ENCODE results near the gene MCF2L. TPM values are rescaled to one million over a fixed set of nuclear protein-coding genes. Genes with fewer than 3 reads are reported as not detected.

The MCF2L gene
- polyA plus RNA-seq, 2 of the 4 experiments (the other 2 are of a cell fraction) = 0.36 to 0.92 TPM

GRCh38 chr13:113092776-113093579, 124.0 kb downstream of the MCF2L start:
- ChIA-PET CTCF (interaction anchor here (0.5 to 0.9 kb wide), 2 partner anchors 18 to 21 kb away, joined by 3 read pairs; no protein-coding TSS in a partner anchor), POLR2A (no interaction called here)
- WGBS (ENCODE audit: missing lambda C conversion rate) = 74% methylated on average over 9 of the region's 25 CpGs
- Histone ChIP-seq H3K4me1 (no peaks in the 10 kb centered on the region), H3K27ac (no peak overlapping the region), H3K4me3 (no peak overlapping the region), H3K4me2 (no peak overlapping the region), H3K9me3 (no peaks in the 10 kb centered on the region)
- TF ChIP-seq, protein P1, sequence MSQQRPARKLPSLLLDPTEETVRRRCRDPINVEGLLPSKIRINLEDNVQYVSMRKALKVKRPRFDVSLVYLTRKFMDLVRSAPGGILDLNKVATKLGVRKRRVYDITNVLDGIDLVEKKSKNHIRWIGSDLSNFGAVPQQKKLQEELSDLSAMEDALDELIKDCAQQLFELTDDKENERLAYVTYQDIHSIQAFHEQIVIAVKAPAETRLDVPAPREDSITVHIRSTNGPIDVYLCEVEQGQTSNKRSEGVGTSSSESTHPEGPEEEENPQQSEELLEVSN (IDR thresholded peaks at IDR 0.05; ENCODE audit: borderline replicate concordance, low read depth) = no peak
- no peak for TF ChIP-seq KDM5A (IDR thresholded peaks at IDR 0.05)
- TF ChIP-seq CEBPB (IDR thresholded peaks at IDR 0.05) = no peak
- no peak for TF ChIP-seq PHF8 (IDR thresholded peaks at IDR 0.05; ENCODE audit: borderline replicate concordance, low read depth)
- TF ChIP-seq NR3C1 (IDR thresholded peaks at IDR 0.05) = no peak
- no peak for TF ChIP-seq MYC (IDR thresholded peaks at IDR 0.05; ENCODE audit: borderline replicate concordance, low read length)
- no peak for TF ChIP-seq CHD4 (IDR thresholded peaks at IDR 0.05; ENCODE audit: borderline replicate concordance)
- no peak for TF ChIP-seq PBX3 (IDR thresholded peaks at IDR 0.05)
- no peak for TF ChIP-seq TFCP2L1 (CRISPR knock-in tag; IDR thresholded peaks at IDR 0.05)
- TF ChIP-seq, protein P2, sequence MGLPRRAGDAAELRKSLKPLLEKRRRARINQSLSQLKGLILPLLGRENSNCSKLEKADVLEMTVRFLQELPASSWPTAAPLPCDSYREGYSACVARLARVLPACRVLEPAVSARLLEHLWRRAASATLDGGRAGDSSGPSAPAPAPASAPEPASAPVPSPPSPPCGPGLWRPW (IDR thresholded peaks at IDR 0.05) = no peak
- TF ChIP-seq ZNF302 (CRISPR knock-in tag; IDR thresholded peaks at IDR 0.05) = no peak
- TF ChIP-seq SREBF2 (IDR thresholded peaks at IDR 0.05) = no peak
- no peak for DNase-seq (ENCODE audit: low read depth in 1 of 2, low spot score in 1 of 2)
- FAIRE-seq = no peak
- no peak for ATAC-seq

DNA sequence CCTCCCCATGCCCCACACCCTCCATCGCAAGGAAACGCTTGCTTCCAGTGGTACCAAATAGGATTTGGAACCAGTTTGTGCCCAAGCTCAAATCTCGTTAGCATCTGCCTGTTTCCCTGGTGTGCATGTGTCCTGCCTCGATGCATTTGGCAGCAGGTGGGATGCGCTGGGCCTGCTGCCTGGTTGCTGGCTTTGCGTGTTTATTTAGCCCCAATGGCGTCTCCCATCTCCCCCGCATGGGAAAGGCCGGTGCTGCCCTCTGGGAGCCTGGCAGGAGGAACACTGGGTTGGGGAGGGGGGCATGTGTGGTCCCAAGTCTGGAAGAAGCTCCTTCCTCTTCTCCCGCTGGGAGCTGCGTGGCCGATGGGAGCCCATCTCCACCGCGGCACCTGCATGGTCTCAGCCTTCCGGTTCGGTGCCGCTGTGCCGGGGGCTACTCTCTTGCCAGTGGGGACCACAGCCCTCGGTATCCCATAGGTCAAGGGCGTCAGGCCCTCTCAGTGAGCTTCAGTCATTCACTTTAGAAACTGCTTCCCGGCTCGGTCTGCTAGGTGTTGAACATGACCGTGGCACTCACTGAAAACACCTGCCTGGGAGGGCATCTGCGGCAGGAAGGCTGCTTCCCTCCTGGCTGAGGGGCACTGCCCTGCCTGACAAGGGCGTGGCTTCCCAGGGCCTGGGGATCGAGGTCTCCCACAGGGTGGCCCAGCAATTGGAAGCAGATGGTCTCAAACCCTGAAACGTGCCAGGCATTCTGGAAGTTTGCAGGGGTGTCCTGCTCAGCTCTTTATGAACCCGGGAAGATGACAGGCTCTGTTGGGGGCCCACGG, 124.8 kb downstream of the MCF2L start:
- DNase-seq (ENCODE audit: low read depth in 1 of 2, low spot score in 1 of 2) = no peak
- H3K4me1 ChIP-seq = no peaks in the 10 kb centered on the region
- no peak overlapping the region for H3K4me2 ChIP-seq
- POLR2A ChIA-PET = no interaction called here
- no peak overlapping the region for H3K4me3 ChIP-seq
- WGBS (ENCODE audit: missing lambda C conversion rate) = 90% methylated on average over 14 of the region's 29 CpGs
- TF ChIP-seq JUN (IDR thresholded peaks at IDR 0.05) (no peak), PHF8 (IDR thresholded peaks at IDR 0.05; ENCODE audit: borderline replicate concordance, low read depth) (no peak), NR3C1 (IDR thresholded peaks at IDR 0.05) (no peak)
- CTCF ChIA-PET = interaction anchor here (0.9 kb wide), 1 partner anchor 21 kb away, joined by 3 read pairs; no protein-coding TSS in a partner anchor
- no peak for ATAC-seq
- no peaks in the 10 kb centered on the region for H3K9me3 ChIP-seq
- H3K27ac ChIP-seq = no peak overlapping the region
- no peak for FAIRE-seq

DNA sequence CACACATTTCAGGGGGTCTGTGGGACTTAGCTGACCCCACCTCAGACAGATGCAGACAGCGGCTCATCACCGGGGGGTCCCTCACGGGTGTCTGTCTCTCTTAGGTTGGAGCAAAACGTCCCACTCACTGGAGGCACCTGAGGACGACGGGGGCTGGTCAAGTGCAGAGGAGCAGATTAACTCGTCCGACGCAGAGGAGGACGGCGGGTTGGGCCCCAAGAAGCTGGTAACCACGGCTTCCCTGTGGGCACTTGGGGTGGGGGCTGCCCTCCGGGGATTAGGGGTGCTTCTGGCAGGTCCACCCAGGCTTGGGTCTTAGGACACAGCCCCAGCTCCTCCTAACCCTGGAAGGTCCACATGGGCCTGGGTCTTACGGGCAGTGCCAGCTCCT, 125.4 kb downstream of the MCF2L start:
- WGBS (ENCODE audit: missing lambda C conversion rate) = 60% methylated on average over 4 of the region's 14 CpGs
- ChIA-PET POLR2A (no interaction called here), CTCF (interaction anchor here (0.9 kb wide), 1 partner anchor 20 kb away, joined by 3 read pairs; no protein-coding TSS in a partner anchor)
- Histone ChIP-seq H3K27ac (no peak overlapping the region), H3K4me2 (no peak overlapping the region), H3K4me3 (no peak overlapping the region), H3K9me3 (no peaks in the 10 kb centered on the region), H3K4me1 (no peaks in the 10 kb centered on the region)
- no peak for DNase-seq (ENCODE audit: low read depth in 1 of 2, low spot score in 1 of 2)
- no peak for FAIRE-seq
- TF ChIP-seq, protein P3, sequence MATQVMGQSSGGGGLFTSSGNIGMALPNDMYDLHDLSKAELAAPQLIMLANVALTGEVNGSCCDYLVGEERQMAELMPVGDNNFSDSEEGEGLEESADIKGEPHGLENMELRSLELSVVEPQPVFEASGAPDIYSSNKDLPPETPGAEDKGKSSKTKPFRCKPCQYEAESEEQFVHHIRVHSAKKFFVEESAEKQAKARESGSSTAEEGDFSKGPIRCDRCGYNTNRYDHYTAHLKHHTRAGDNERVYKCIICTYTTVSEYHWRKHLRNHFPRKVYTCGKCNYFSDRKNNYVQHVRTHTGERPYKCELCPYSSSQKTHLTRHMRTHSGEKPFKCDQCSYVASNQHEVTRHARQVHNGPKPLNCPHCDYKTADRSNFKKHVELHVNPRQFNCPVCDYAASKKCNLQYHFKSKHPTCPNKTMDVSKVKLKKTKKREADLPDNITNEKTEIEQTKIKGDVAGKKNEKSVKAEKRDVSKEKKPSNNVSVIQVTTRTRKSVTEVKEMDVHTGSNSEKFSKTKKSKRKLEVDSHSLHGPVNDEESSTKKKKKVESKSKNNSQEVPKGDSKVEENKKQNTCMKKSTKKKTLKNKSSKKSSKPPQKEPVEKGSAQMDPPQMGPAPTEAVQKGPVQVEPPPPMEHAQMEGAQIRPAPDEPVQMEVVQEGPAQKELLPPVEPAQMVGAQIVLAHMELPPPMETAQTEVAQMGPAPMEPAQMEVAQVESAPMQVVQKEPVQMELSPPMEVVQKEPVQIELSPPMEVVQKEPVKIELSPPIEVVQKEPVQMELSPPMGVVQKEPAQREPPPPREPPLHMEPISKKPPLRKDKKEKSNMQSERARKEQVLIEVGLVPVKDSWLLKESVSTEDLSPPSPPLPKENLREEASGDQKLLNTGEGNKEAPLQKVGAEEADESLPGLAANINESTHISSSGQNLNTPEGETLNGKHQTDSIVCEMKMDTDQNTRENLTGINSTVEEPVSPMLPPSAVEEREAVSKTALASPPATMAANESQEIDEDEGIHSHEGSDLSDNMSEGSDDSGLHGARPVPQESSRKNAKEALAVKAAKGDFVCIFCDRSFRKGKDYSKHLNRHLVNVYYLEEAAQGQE (IDR thresholded peaks at IDR 0.05) = no peak
- TF ChIP-seq CEBPB (IDR thresholded peaks at IDR 0.05) = no peak
- TF ChIP-seq HDAC2 (IDR thresholded peaks at IDR 0.05) = no peak
- ATAC-seq = no peak

Data from A549 (cell line).